K562 (cell line): Measurements from ENCODE around the gene PKD1L1. TPM values are rescaled to one million over a fixed set of nuclear protein-coding genes. Genes with fewer than 3 reads are reported as not detected.

Source experiments
- ATAC-seq: fragments of 200-7000 bp; cut with Tn5 transposase; 3 replicates; pipeline ENCODE4 v1.9.1; 2020; ENCODE audit warnings: moderate library complexity
- BruUV-seq: library from RNA; stranded (reverse); fragments of 400-500 nt; replicated peaks from 2 replicates; lab custom pipeline; 2021; lab: Mats Ljungman, UMichigan
- CTCF ChIA-PET: fragments of 300-600 bp; formaldehyde crosslinking; extraction: SDS; loops from one replicate; lab custom pipeline; 2021; ENCODE audit warnings: low intra/inter-chr PET ratio; lab: Yijun Ruan, JAX
- POLR2A ChIA-PET: fragments of 300-600, 350-650 bp; sonication (Branson Sonifier 250); formaldehyde crosslinking; extraction: SDS; loops from one replicate; lab custom pipeline; 2021; ENCODE audit warnings: antibody characterized with exemption, inconsistent platforms; lab: Yijun Ruan, JAX
- DNase-seq, 4 experiments: peaks; one replicate each; pipeline versions ENCODE4 v3.0.0 to v3.0.0-alpha.2; 2011 to 2018; ENCODE audit warnings: low spot score in 3 of 4, mixed read lengths in 3 of 4; ENCODE audit errors: extremely low read depth in 1 of 4
- FAIRE-seq: peaks from 2 replicates; lab custom pipeline; 2011; peaks lifted over from hg19 to GRCh38; lab: Jason Lieb, UNC
- H2AFZ ChIP-seq: 2 replicates; pipeline ENCODE4 v1.6.0; 2011; ENCODE audit warnings: low read depth, low read length, control low read depth, inconsistent platforms
- H3K27ac ChIP-seq: fragments of 200-600 bp; 3 replicates; pipeline ENCODE4 v1.8.0; 2011; ENCODE audit warnings: low read depth, mild to moderate bottlenecking, control low read depth, inconsistent platforms, low read length, moderate library complexity, mixed read lengths; ENCODE audit errors: extremely low read depth
- H3K27me3 ChIP-seq, 2 experiments: fragments of 300-600 bp in 1 of 2; 2 replicates in 1 of 2; 3 replicates in 1 of 2; pipeline versions ENCODE4 v1.6.0 to v1.8.0; 2011; ENCODE audit warnings: inconsistent platforms in 2 of 2, low read length in 2 of 2, mild to moderate bottlenecking in 1 of 2, mixed read lengths in 1 of 2, moderate library complexity in 1 of 2; ENCODE audit not compliant: control insufficient read depth in 2 of 2, insufficient read depth in 2 of 2
- H3K36me3 ChIP-seq: fragments of 300-600 bp; 3 replicates; pipeline ENCODE4 v1.8.0; 2011; ENCODE audit warnings: mild to moderate bottlenecking, low read length, inconsistent platforms; ENCODE audit not compliant: control insufficient read depth, insufficient read depth
- H3K4me1 ChIP-seq, 2 experiments: fragments of 200-600 bp in 1 of 2; replicated peaks in 1 of 2; 2 replicates in 1 of 2; 3 replicates in 1 of 2; pipeline versions ENCODE4 v1.5.1 to v1.8.0; 2011; ENCODE audit warnings: inconsistent platforms in 2 of 2, low read length in 2 of 2, mild to moderate bottlenecking in 1 of 2, mixed read lengths in 1 of 2, moderate library complexity in 1 of 2; ENCODE audit not compliant: control insufficient read depth in 2 of 2, insufficient read depth in 2 of 2
- H3K4me2 ChIP-seq: 2 replicates; pipeline ENCODE4 v1.6.1; 2011; ENCODE audit warnings: low read length, control low read depth, inconsistent platforms, mixed read lengths; ENCODE audit not compliant: insufficient read depth
- H3K4me3 ChIP-seq: fragments of 200-600 bp; sonication (generic), shearing (Covaris generic); 2 replicates; pipeline ENCODE4 v1.5.1; 2016; ENCODE audit warnings: control low read depth, inconsistent platforms
- H3K79me2 ChIP-seq: fragments of 200-600 bp; 3 replicates; pipeline ENCODE4 v1.8.0; 2011; ENCODE audit warnings: low read length, inconsistent platforms; ENCODE audit not compliant: control insufficient read depth, insufficient read depth
- H3K9ac ChIP-seq, 2 experiments: 2 replicates each; pipeline versions ENCODE4 v1.6.0 to v1.6.1; 2011; ENCODE audit warnings: low read depth in 2 of 2, low read length in 2 of 2, control low read depth in 1 of 2, inconsistent platforms in 1 of 2, mild to moderate bottlenecking in 1 of 2, mixed read lengths in 1 of 2; ENCODE audit not compliant: insufficient read depth in 1 of 2
- H3K9me1 ChIP-seq: one replicate; pipeline ENCODE4 v1.6.0; 2011; ENCODE audit warnings: inconsistent platforms, mild to moderate bottlenecking, low read length, moderate library complexity; ENCODE audit not compliant: control insufficient read depth, insufficient read depth
- H3K9me3 ChIP-seq: replicated peaks from 2 replicates; pipeline ENCODE4 v1.5.1; 2011; ENCODE audit warnings: low read depth, low read length, inconsistent platforms; ENCODE audit not compliant: control insufficient read depth, insufficient read depth
- H4K20me1 ChIP-seq: replicated peaks from 2 replicates; pipeline ENCODE4 v1.6.1; 2011; ENCODE audit warnings: low read length, inconsistent platforms, mixed read lengths; ENCODE audit not compliant: control insufficient read depth, insufficient read depth
- ETV6 ChIP-seq, 3 experiments: fragments of 150-350 bp in 1 of 3; sonication (generic) in 1 of 3; formaldehyde crosslinking in 1 of 3; IDR thresholded peaks; 2 replicates each; pipeline versions ENCODE4 v1.6.1 to v1.8.0; 2014 to 2022; ENCODE audit warnings: borderline replicate concordance in 2 of 3, low read depth in 2 of 3, antibody characterized with exemption in 1 of 3, low read length in 1 of 3, mild to moderate bottlenecking in 1 of 3, missing genetic modification reagents in 1 of 3
- FOXJ2 ChIP-seq: fragments of 200-800 bp; sonication (Bioruptor generic); IDR thresholded peaks from 2 replicates; pipeline ENCODE4 v1.6.1; 2016; ENCODE audit warnings: missing genetic modification characterization, missing compliant biosample characterization
- JUND ChIP-seq, 2 experiments: IDR thresholded peaks; 2 replicates in 1 of 2; 3 replicates in 1 of 2; pipeline ENCODE4 v1.6.1; 2011; ENCODE audit warnings: borderline replicate concordance in 2 of 2, low read depth in 2 of 2, low read length in 2 of 2, improper control_type of control experiment in 1 of 2, missing biosample characterization in 1 of 2, missing genetic modification characterization in 1 of 2, missing genetic modification reagents in 1 of 2
- SNAPC5 ChIP-seq: fragments of 250-450 bp; sonication (Bioruptor Pico); IDR thresholded peaks from 2 replicates; pipeline ENCODE4 v1.8.0; 2021; ENCODE audit warnings: moderate library complexity, mild to moderate bottlenecking, inconsistent platforms
- ZBTB7A ChIP-seq: IDR thresholded peaks from 2 replicates; pipeline ENCODE4 v1.6.1; 2011; ENCODE audit warnings: low read depth, mild to moderate bottlenecking, low read length, moderate library complexity, borderline replicate concordance; ENCODE audit not compliant: control insufficient read depth
- WGBS: fragments of 100-300 bp; shearing (Covaris generic); methylation state at CpG from one replicate; pipeline ENCODE4 v1.1.6; 2016; ENCODE audit warnings: low coverage, mixed read lengths; ENCODE audit not compliant: insufficient coverage; ENCODE audit errors: missing lambda C conversion rate; 5-methylcytosine and 5-hydroxymethylcytosine counted together
- in situ Hi-C: fragments of 300-500 bp; cut with MboI; formaldehyde crosslinking; loops from 4 replicates; pipeline ENCODE4 v1.15.0; 2018; ENCODE audit warnings: inconsistent platforms, mixed read lengths
- intact Hi-C: fragments of 100-400 bp; cut with micrococcal nuclease; formaldehyde crosslinking; loops from 2 replicates; pipeline ENCODE4 v1.14.2; 2022
- polyA plus RNA-seq, 8 experiments: library from polyadenylated mRNA; depleted of rRNA in 4 of 8; stranded (reverse) in 5 of 8; unstranded in 3 of 8; fragments of >200 nt; fragmentation: Nextera tagmentation in 2 of 8; fragmentation: Illumina TruSeq in 1 of 8; extraction: Ambion mirVana in 2 of 8; extraction: Trizol in 1 of 8; gene quantifications; 2 replicates each; pipeline versions ENCODE4 v1.2.1 to v1.2.3, GENCODE V29; 2011 to 2014; ENCODE audit warnings: inconsistent platforms in 1 of 8, missing spikeins in 1 of 8
- total RNA-seq, 7 experiments: library from RNA; depleted of rRNA in 6 of 7; stranded (reverse); fragments of >200 nt in 6 of 7; fragmentation: Illumina TruSeq in 2 of 7; extraction: Trizol in 2 of 7; gene quantifications; 2 replicates each; pipeline versions ENCODE4 v1.2.1 to v1.2.3, GENCODE V29; 2011 to 2021; ENCODE audit warnings: low replicate concordance in 1 of 7

PKD1L1 gene
- total and polyA plus RNA-seq, 9 of the 15 experiments (the other 6 are each of a cell fraction or from before 2014, with no cell fraction given) = 0.01 to 0.02 TPM; not detected in 7

GRCh38 chr7:47832105-47832715 lies 116.1 kb downstream of the PKD1L1 start:
- no peak overlapping the region for H3K4me3 ChIP-seq
- intact Hi-C loops (no loop called here), in situ Hi-C loops (loop anchor here (5.0 kb wide), 1 partner anchor 570 kb away; no protein-coding TSS in a partner anchor)
- WGBS = 0% methylated on average over 10 of the region's 10 CpGs
- H2AFZ ChIP-seq = no peak overlapping the region
- H3K4me2 ChIP-seq = no peak overlapping the region
- ChIA-PET CTCF (no interaction called here), POLR2A (interaction anchor here (0.6 kb wide), 2 partner anchors 13 to 147 kb away, joined by 3 read pairs; no protein-coding TSS in a partner anchor)
- no peak overlapping the region for H3K9ac ChIP-seq
- no peak for ATAC-seq
- no TSS peak for BruUV-seq
- peaks cover 3% of the 10 kb centered on the region for H3K9me1 ChIP-seq
- no peak for FAIRE-seq
- TF ChIP-seq FOXJ2 (tag) (no peak), ETV6 (IDR thresholded peaks at IDR 0.05; ENCODE audit: borderline replicate concordance in 1 of 2, low read depth in 2 of 2, low read length in 1 of 2) (no peak), ETV6 (CRISPR knock-in tag; IDR thresholded peaks at IDR 0.05; ENCODE audit: borderline replicate concordance) (no peak), SNAPC5 (CRISPR knock-in tag) (no peak), ZBTB7A (no peak), JUND (IDR thresholded peaks at IDR 0.05; ENCODE audit: borderline replicate concordance, low read depth, low read length) (no peak), JUND (tag; IDR thresholded peaks at IDR 0.05; ENCODE audit: borderline replicate concordance, low read depth, low read length) (no peak)
- H3K27ac ChIP-seq = no peak overlapping the region
- H3K9me3 ChIP-seq = no peaks in the 10 kb centered on the region
- H3K4me1 ChIP-seq = no peaks in the 10 kb centered on the region
- DNase-seq = no peak
- 0 out of 2 replicates have a peak, but pooled peaks cover 4% of the 10 kb centered on the region for H4K20me1 ChIP-seq
- H3K27me3 ChIP-seq = peaks cover 0 to 49% of the 10 kb centered on the region in 2 experiments; a peak in 3 of 5 replicates
- no peaks in the 10 kb centered on the region for H3K79me2 ChIP-seq
- H3K36me3 ChIP-seq = no peaks in the 10 kb centered on the region
